ENCODE data around the gene DNLZ. TPM values are rescaled to one million over a fixed set of nuclear protein-coding genes. Genes with fewer than 3 reads are reported as not detected.

The DNLZ gene
- total and polyA plus RNA-seq, 9 of the 15 experiments (the other 6 are each of a cell fraction or from before 2014, with no cell fraction given) = 0.17 to 44.6 (median 3.4) TPM

DNA sequence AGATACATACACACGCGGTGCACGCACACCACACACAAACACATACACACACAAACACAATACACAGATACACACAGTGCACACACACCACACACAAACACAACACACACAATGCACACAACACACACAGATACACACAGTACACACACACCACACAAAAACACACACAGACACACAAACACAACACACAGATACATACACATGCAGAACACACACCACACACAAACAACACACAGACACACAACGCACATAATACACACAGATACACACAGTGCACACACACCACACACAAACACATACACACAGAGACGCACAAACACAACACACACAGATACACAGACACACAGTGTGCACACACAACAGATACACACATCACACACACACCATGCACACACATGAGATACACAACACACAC lies 53.7 kb downstream of the DNLZ start (continued):
- no peak for TF ChIP-seq FOS (IDR thresholded peaks at IDR 0.05; ENCODE audit: extremely low read depth, insufficient read length)
- no peak for TF ChIP-seq COPS2 (conservative IDR thresholded peaks at IDR 0.05)
- TF ChIP-seq CC2D1A (IDR thresholded peaks at IDR 0.05) = no peak
- TF ChIP-seq SIN3A (IDR thresholded peaks at IDR 0.05; ENCODE audit: borderline replicate concordance in 2 of 2, control insufficient read depth in 1 of 2, low read depth in 2 of 2, low read length in 2 of 2) = no peak
- no peak for TF ChIP-seq ZNF311 (CRISPR knock-in tag; IDR thresholded peaks at IDR 0.05)
- TF ChIP-seq IRF2 (CRISPR knock-in tag; IDR thresholded peaks at IDR 0.05) = no peak
- TF ChIP-seq ZNF3 (CRISPR knock-in tag; IDR thresholded peaks at IDR 0.05) = no peak
- TF ChIP-seq, protein P1, sequence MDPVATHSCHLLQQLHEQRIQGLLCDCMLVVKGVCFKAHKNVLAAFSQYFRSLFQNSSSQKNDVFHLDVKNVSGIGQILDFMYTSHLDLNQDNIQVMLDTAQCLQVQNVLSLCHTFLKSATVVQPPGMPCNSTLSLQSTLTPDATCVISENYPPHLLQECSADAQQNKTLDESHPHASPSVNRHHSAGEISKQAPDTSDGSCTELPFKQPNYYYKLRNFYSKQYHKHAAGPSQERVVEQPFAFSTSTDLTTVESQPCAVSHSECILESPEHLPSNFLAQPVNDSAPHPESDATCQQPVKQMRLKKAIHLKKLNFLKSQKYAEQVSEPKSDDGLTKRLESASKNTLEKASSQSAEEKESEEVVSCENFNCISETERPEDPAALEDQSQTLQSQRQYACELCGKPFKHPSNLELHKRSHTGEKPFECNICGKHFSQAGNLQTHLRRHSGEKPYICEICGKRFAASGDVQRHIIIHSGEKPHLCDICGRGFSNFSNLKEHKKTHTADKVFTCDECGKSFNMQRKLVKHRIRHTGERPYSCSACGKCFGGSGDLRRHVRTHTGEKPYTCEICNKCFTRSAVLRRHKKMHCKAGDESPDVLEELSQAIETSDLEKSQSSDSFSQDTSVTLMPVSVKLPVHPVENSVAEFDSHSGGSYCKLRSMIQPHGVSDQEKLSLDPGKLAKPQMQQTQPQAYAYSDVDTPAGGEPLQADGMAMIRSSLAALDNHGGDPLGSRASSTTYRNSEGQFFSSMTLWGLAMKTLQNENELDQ (CRISPR knock-in tag; IDR thresholded peaks at IDR 0.05; ENCODE audit: borderline replicate concordance) = no peak
- TF ChIP-seq NR2F6 (CRISPR knock-in tag; IDR thresholded peaks at IDR 0.05) = no peak
- no peak; the same call in 1 of the 2 replicates for TF ChIP-seq ELF4 (CRISPR knock-in tag; IDR thresholded peaks at IDR 0.05)
- TF ChIP-seq, protein P2, sequence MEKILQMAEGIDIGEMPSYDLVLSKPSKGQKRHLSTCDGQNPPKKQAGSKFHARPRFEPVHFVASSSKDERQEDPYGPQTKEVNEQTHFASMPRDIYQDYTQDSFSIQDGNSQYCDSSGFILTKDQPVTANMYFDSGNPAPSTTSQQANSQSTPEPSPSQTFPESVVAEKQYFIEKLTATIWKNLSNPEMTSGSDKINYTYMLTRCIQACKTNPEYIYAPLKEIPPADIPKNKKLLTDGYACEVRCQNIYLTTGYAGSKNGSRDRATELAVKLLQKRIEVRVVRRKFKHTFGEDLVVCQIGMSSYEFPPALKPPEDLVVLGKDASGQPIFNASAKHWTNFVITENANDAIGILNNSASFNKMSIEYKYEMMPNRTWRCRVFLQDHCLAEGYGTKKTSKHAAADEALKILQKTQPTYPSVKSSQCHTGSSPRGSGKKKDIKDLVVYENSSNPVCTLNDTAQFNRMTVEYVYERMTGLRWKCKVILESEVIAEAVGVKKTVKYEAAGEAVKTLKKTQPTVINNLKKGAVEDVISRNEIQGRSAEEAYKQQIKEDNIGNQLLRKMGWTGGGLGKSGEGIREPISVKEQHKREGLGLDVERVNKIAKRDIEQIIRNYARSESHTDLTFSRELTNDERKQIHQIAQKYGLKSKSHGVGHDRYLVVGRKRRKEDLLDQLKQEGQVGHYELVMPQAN (IDR thresholded peaks at IDR 0.05; ENCODE audit: borderline replicate concordance) = peak; percentile 66
- 0 out of 4 replicates have a peak, but pooled peaks of 1 of the 2 experiments have one; percentile 24 for TF ChIP-seq KDM1A (IDR thresholded peaks at IDR 0.05)
- TF ChIP-seq MED1 (CRISPR knock-in tag; IDR thresholded peaks at IDR 0.05; ENCODE audit: borderline replicate concordance) = no peak
- TF ChIP-seq, protein P3, sequence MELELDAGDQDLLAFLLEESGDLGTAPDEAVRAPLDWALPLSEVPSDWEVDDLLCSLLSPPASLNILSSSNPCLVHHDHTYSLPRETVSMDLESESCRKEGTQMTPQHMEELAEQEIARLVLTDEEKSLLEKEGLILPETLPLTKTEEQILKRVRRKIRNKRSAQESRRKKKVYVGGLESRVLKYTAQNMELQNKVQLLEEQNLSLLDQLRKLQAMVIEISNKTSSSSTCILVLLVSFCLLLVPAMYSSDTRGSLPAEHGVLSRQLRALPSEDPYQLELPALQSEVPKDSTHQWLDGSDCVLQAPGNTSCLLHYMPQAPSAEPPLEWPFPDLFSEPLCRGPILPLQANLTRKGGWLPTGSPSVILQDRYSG (tag; conservative IDR thresholded peaks at IDR 0.05; ENCODE audit: low read depth) = no peak
- TF ChIP-seq, protein P4, sequence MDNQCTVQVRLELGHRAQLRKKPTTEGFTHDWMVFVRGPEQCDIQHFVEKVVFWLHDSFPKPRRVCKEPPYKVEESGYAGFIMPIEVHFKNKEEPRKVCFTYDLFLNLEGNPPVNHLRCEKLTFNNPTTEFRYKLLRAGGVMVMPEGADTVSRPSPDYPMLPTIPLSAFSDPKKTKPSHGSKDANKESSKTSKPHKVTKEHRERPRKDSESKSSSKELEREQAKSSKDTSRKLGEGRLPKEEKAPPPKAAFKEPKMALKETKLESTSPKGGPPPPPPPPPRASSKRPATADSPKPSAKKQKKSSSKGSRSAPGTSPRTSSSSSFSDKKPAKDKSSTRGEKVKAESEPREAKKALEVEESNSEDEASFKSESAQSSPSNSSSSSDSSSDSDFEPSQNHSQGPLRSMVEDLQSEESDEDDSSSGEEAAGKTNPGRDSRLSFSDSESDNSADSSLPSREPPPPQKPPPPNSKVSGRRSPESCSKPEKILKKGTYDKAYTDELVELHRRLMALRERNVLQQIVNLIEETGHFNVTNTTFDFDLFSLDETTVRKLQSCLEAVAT (IDR thresholded peaks at IDR 0.05) = peak in 1 of 2 experiments; percentile 32; a peak in 1 of 4 replicates
- no peak for TF ChIP-seq RNF2 (IDR thresholded peaks at IDR 0.05)
- no peak for TF ChIP-seq CHCHD3 (CRISPR knock-in tag; IDR thresholded peaks at IDR 0.05)
- TF ChIP-seq NR4A1 (CRISPR knock-in tag; IDR thresholded peaks at IDR 0.05) = no peak
- no peak for TF ChIP-seq NR4A1 (tag; IDR thresholded peaks at IDR 0.05)
- no peak for TF ChIP-seq ELF1 (tag; IDR thresholded peaks at IDR 0.05)

All from K562 (cell line).